ENCODE results near the gene YPEL3. TPM values are rescaled to one million over a fixed set of nuclear protein-coding genes. Genes with fewer than 3 reads are reported as not detected.
A peak's percentile ranks its signal among the peaks of the same experiment; 100 is the strongest.

YPEL3 gene
- total RNA-seq, 6 experiments from 2014 or later: 17.2 to 28.4 (median 19.1) TPM

- H3K27ac Mint-ChIP-seq: peak overlapping the region; percentile 83
These were observed 18.4 kb downstream of the YPEL3 start for GRCh38 chr16:30077656-30078055.

GRCh38 chr16:30076276-30076791, 19.7 kb downstream of the YPEL3 start:
- Mint-ChIP-seq H3K36me3 (ENCODE audit: low read depth) (peaks cover 40% of the 10 kb centered on the region), H3K9me3 (no peaks in the 10 kb centered on the region; the same call in 1 of the 2 replicates), H3K4me1 (ENCODE audit: low read depth) (peaks cover 27% of the 10 kb centered on the region), H3K4me3 (peak overlapping the region; percentile 98), H3K27me3 (ENCODE audit: insufficient read depth) (peaks cover 10% of the 10 kb centered on the region), H3K27ac (peak overlapping the region; percentile 83)
- TF ChIP-seq CTCF (IDR thresholded peaks at IDR 0.05): no peak
- DNase-seq: no peak

More at GRCh38 chr16:30077656-30078055, 18.4 kb downstream of the YPEL3 start:
- DNase-seq: peak; percentile 33
- Mint-ChIP-seq H3K4me1 (ENCODE audit: low read depth) (peaks cover 27% of the 10 kb centered on the region), H3K27me3 (ENCODE audit: insufficient read depth) (peaks cover 10% of the 10 kb centered on the region), H3K9me3 (no peaks in the 10 kb centered on the region), H3K36me3 (ENCODE audit: low read depth) (peaks cover 38% of the 10 kb centered on the region), H3K4me3 (peak overlapping the region; percentile 98)
- no peak for TF ChIP-seq CTCF (IDR thresholded peaks at IDR 0.05)

GRCh38 chr16:30075503-30076275, 20.3 kb downstream of the YPEL3 start, which contains the start of gene PPP4C:
Gene PPP4C, plus strand, starts transcription at chr16:30075994. Its CDS starts 384 bp downstream, at chr16:30076378.
- peak; percentile 84 for DNase-seq
- H3K4me3 Mint-ChIP-seq: peak within 1 kb of the TSS; percentile 98
- H3K36me3 Mint-ChIP-seq (ENCODE audit: low read depth): peaks cover 43% of the 10 kb centered on the region
- peaks cover 10% of the 10 kb centered on the region for H3K27me3 Mint-ChIP-seq (ENCODE audit: insufficient read depth)
- no peaks in the 10 kb centered on the region; the same call in 1 of the 2 replicates for H3K9me3 Mint-ChIP-seq
- TF ChIP-seq CTCF (IDR thresholded peaks at IDR 0.05): peak; percentile 34
- peaks cover 27% of the 10 kb centered on the region for H3K4me1 Mint-ChIP-seq (ENCODE audit: low read depth)
- peak within 1 kb of the TSS; percentile 83 for H3K27ac Mint-ChIP-seq

- no peak for DNase-seq
- Mint-ChIP-seq H3K27ac (peak overlapping the region; percentile 49), H3K9me3 (no peaks in the 10 kb centered on the region; the same call in 1 of the 2 replicates), H3K36me3 (ENCODE audit: low read depth) (peaks cover 55% of the 10 kb centered on the region), H3K27me3 (ENCODE audit: insufficient read depth) (peaks cover 14% of the 10 kb centered on the region), H3K4me1 (ENCODE audit: low read depth) (peaks cover 26% of the 10 kb centered on the region), H3K4me3 (peak overlapping the region; percentile 42)
- TF ChIP-seq CTCF (IDR thresholded peaks at IDR 0.05): no peak
These were observed 25.5 kb downstream of the YPEL3 start for GRCh38 chr16:30070490-30070889.

GRCh38 chr16:30069611-30070462, 26.2 kb downstream of the YPEL3 start:
- peaks cover 51% of the 10 kb centered on the region for H3K36me3 Mint-ChIP-seq (ENCODE audit: low read depth)
- no peaks in the 10 kb centered on the region; the same call in 1 of the 2 replicates for H3K9me3 Mint-ChIP-seq
- no peak for TF ChIP-seq CTCF (IDR thresholded peaks at IDR 0.05)
- peaks cover 18% of the 10 kb centered on the region for H3K27me3 Mint-ChIP-seq (ENCODE audit: insufficient read depth)
- DNase-seq: no peak
- peaks cover 23% of the 10 kb centered on the region for H3K4me1 Mint-ChIP-seq (ENCODE audit: low read depth)
- peak overlapping the region; percentile 43 for H3K4me3 Mint-ChIP-seq
- H3K27ac Mint-ChIP-seq: peak overlapping the region; percentile 64

Data from HFFc6 (cell line).